HG03108 (cell line): ENCODE measurements around the gene RTL9.
"Not testable (repeated sequence)": the region's sequence is repeated elsewhere in the genome, so short reads cannot be mapped to it uniquely, and the experiment has no call there.

Experiments
- ATAC-seq: cut with Tn5 transposase; IDR thresholded peaks from one replicate; pipeline ENCODE4 v1.9.1; 2021; ENCODE audit warnings: moderate library complexity; ENCODE audit not compliant: unreplicated experiment

The RTL9 gene

GRCh38 chrX:110404376-110404775, 45.7 kb downstream of the RTL9 start:
- ATAC-seq = no peak

- ATAC-seq = not testable (repeated sequence)
These were observed 47.6 kb downstream of the RTL9 start for GRCh38 chrX:110406250-110406649.

- ATAC-seq = no peak
These were observed 48.2 kb downstream of the RTL9 start for GRCh38 chrX:110406822-110407221.

- no peak for ATAC-seq
These were observed 49.4 kb downstream of the RTL9 start for GRCh38 chrX:110407910-110408545.
